ENCODE measurements around the gene LRRC8B. TPM values are rescaled to one million over a fixed set of nuclear protein-coding genes. Genes with fewer than 3 reads are reported as not detected.

Gene LRRC8B
- total and polyA plus RNA-seq, 11 donors = 0.91 to 10.4 (median 4.7) TPM

DNA sequence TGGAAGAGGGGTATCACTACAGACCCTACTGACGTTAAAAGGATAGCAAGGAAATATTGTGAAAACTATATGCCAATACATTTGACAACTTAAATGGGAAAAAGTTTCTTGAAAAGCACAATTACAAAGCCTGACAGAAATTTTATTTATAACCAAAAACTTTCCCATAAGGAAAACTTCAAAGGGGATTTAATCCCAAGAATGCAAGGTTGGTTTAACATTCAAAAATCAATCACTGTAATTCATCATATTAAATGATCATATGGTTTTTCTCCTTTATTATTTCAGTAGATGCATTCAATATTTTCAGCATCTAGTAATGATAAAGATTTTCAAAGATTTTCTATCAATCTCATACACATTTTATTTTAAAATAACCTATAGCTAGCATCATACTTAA is 121.6 kb downstream of the LRRC8B start:
- H3K4me3 ChIP-seq = no peak overlapping the region
- peaks cover 0 to 43% (median 21%) of the 10 kb centered on the region in 12 donors for H3K4me1 ChIP-seq
- intact Hi-C loops (cut with DNase I) = no loop called here
- H3K36me3 ChIP-seq = no peaks in the 10 kb centered on the region
- H3K27ac ChIP-seq = no peak overlapping the region
- no peak for TF ChIP-seq POLR2A (IDR thresholded peaks at IDR 0.05)
- DNase-seq (no peak), ATAC-seq (no peak)
- 4 to 73% (median 48%) methylated on average over 1 of the region's 1 CpG for WGBS, 4 donors
- peaks cover 0 to 25% (median 7%) of the 10 kb centered on the region in 12 donors for H3K9me3 ChIP-seq
- H3K27me3 ChIP-seq = no peaks in the 10 kb centered on the region

Other genes with a start within 250 kb of the LRRC8B start
- gene GBP6, start 160.8 kb upstream of the LRRC8B start, total RNA-seq = under 1 TPM in 5 of 9 donors, not detected in 4; 0.09 to 0.67 (median 0.16) TPM
- gene GBP6, start 160.8 kb upstream of the LRRC8B start, polyA plus RNA-seq = under 1 TPM in 1 of 2 donors, not detected in 1; 0.03 TPM
- 10 to 100 TPM in 3 of 9 donors, 1 to 10 TPM in 6; 5.6 to 16.3 (median 9.7) TPM for gene LRRC8C, start 108.3 kb downstream of the LRRC8B start, total RNA-seq
- 1 to 10 TPM; 3.2 to 4.6 TPM for gene LRRC8C, start 108.3 kb downstream of the LRRC8B start, polyA plus RNA-seq